BJ (cell line): ENCODE results near the gene PCP2. TPM values are rescaled to one million over a fixed set of nuclear protein-coding genes. Genes with fewer than 3 reads are reported as not detected.

Experiments
- CTCF ChIA-PET: fragments of 350-600 bp; formaldehyde crosslinking; extraction: SDS; loops from one replicate; lab custom pipeline; 2021; ENCODE audit warnings: antibody characterized with exemption, inconsistent platforms; lab: Yijun Ruan, JAX
- POLR2A ChIA-PET: fragments of 300-600 bp; sonication (Branson Sonifier 250); formaldehyde crosslinking; extraction: SDS; loops from one replicate; lab custom pipeline; 2021; ENCODE audit warnings: antibody characterized with exemption; lab: Charles Lee
- DNase-seq: peaks from one replicate; pipeline ENCODE4 v3.0.0-alpha.2; 2011; ENCODE audit warnings: low read depth
- H3K27me3 ChIP-seq: 2 replicates; pipeline ENCODE4 v1.6.0; 2011; ENCODE audit warnings: low read length; ENCODE audit not compliant: control insufficient read depth, insufficient read depth
- H3K36me3 ChIP-seq: 2 replicates; pipeline ENCODE4 v1.5.1; 2011; ENCODE audit warnings: low read length; ENCODE audit not compliant: control insufficient read depth, insufficient read depth
- H3K4me3 ChIP-seq: 2 replicates; pipeline ENCODE4 v1.5.1; 2011; ENCODE audit warnings: low read depth, mild to moderate bottlenecking, control low read depth, low read length
- CTCF ChIP-seq: IDR thresholded peaks from 2 replicates; pipeline ENCODE4 v1.5.1; 2011; ENCODE audit warnings: low read depth, mild to moderate bottlenecking, control low read depth, inconsistent platforms, low read length, moderate library complexity; ENCODE audit not compliant: insufficient read depth
- polyA plus RNA-seq: library from polyadenylated mRNA; depleted of rRNA; stranded (reverse); fragments of >200 nt; gene quantifications from 2 replicates; pipeline ENCODE4 v1.2.3, GENCODE V29; 2011

Gene PCP2
- polyA plus RNA-seq, 1 experiment, result not detected

GRCh38 chr19:7636317-7636690, 2.8 kb upstream of the PCP2 start:
- no peak for DNase-seq
- H3K4me3 ChIP-seq, result peak overlapping the region; percentile 57
- H3K27me3 ChIP-seq, result no peaks in the 10 kb centered on the region
- H3K36me3 ChIP-seq, result peaks cover 1% of the 10 kb centered on the region; the same call in 1 of the 2 replicates
- ChIA-PET POLR2A (no interaction called here), CTCF (no interaction called here)
- TF ChIP-seq CTCF, result no peak

- Histone ChIP-seq H3K36me3 (peaks cover 1% of the 10 kb centered on the region; the same call in 1 of the 2 replicates), H3K4me3 (no peak overlapping the region), H3K27me3 (no peaks in the 10 kb centered on the region)
- POLR2A ChIA-PET, result no interaction called here
- CTCF ChIA-PET, result interaction anchor here (3.5 kb wide), 1 partner anchor 45 kb away, joined by 18 read pairs; the partner anchor contains the start of gene TRAPPC5
- no peak for DNase-seq
- TF ChIP-seq CTCF, result no peak
Measured at GRCh38 chr19:7635670-7636069, 2.2 kb upstream of the PCP2 start.

GRCh38 chr19:7632340-7633203, 947 bp downstream of the PCP2 start:
- DNase-seq, result no peak
- TF ChIP-seq CTCF, result no peak
- H3K27me3 ChIP-seq, result no peaks in the 10 kb centered on the region
- H3K4me3 ChIP-seq, result no peak overlapping the region
- ChIA-PET CTCF (interaction anchor here (1.1 to 3.5 kb wide), 3 partner anchors 10 to 338 kb away, joined by 3 to 18 read pairs (median 4); partner anchors contain the start of gene TRAPPC5), POLR2A (no interaction called here)
- peaks cover 1% of the 10 kb centered on the region; the same call in 1 of the 2 replicates for H3K36me3 ChIP-seq

GRCh38 chr19:7631577-7631976, 1.9 kb downstream of the PCP2 start:
- H3K36me3 ChIP-seq, result peaks cover 1% of the 10 kb centered on the region; the same call in 1 of the 2 replicates
- ChIA-PET CTCF (interaction anchor here (1.1 kb wide), 1 partner anchor 339 kb away, joined by 3 read pairs; no protein-coding TSS in a partner anchor), POLR2A (no interaction called here)
- no peak for TF ChIP-seq CTCF
- H3K27me3 ChIP-seq, result no peaks in the 10 kb centered on the region
- no peak for DNase-seq
- H3K4me3 ChIP-seq, result no peak overlapping the region

- peak within 1 kb of the TSS; percentile 93 for H3K4me3 ChIP-seq
- DNase-seq, result peak; percentile 94
- H3K36me3 ChIP-seq, result peaks cover 10% of the 10 kb centered on the region
- TF ChIP-seq CTCF, result no peak
- H3K27me3 ChIP-seq, result no peaks in the 10 kb centered on the region
- POLR2A ChIA-PET, result no interaction called here
- CTCF ChIA-PET, result interaction anchor here (1.2 to 1.9 kb wide), 4 partner anchors 22 to 170 kb away, joined by 4 to 6 read pairs (median 5); partner anchors contain the start of gene TRAPPC5
Measured at GRCh38 chr19:7629347-7630054, 4.0 kb downstream of the PCP2 start, which contains the start of the genes PET100 and XAB2. Gene PET100 (plus strand): TSS chr19:7629793. CDS start chr19:7629834, 41 bp downstream. Gene XAB2 (minus strand): TSS chr19:7629545. CDS start chr19:7629527, 18 bp downstream.
